Ishikawa (cell line): ENCODE data around the gene CCSER2.

Experiments
- CEBPB ChIP-seq: IDR thresholded peaks from 2 replicates; pipeline ENCODE4 v1.6.1; 2012
- CREB1 ChIP-seq: IDR thresholded peaks from 2 replicates; pipeline ENCODE4 v1.6.1; 2012; ENCODE audit warnings: low read depth
- EGR1 ChIP-seq: IDR thresholded peaks from 2 replicates; pipeline ENCODE4 v1.6.1; 2012
- EP300 ChIP-seq: IDR thresholded peaks from 2 replicates; pipeline ENCODE4 v1.6.1; 2012; ENCODE audit warnings: borderline replicate concordance
- FOXM1 ChIP-seq: IDR thresholded peaks from 2 replicates; pipeline ENCODE4 v1.6.1; 2012; ENCODE audit warnings: low read depth, borderline replicate concordance
- MAX ChIP-seq: IDR thresholded peaks from 2 replicates; pipeline ENCODE4 v1.6.1; 2012
- NFIC ChIP-seq: IDR thresholded peaks from 2 replicates; pipeline ENCODE4 v1.6.1; 2012
- RAD21 ChIP-seq: IDR thresholded peaks from 2 replicates; pipeline ENCODE4 v1.6.1; 2012; ENCODE audit warnings: low read depth
- TAF1 ChIP-seq: IDR thresholded peaks from 2 replicates; pipeline ENCODE4 v1.6.1; 2012; ENCODE audit warnings: low read depth, mild to moderate bottlenecking
- TCF12 ChIP-seq: IDR thresholded peaks from 2 replicates; pipeline ENCODE4 v1.6.1; 2012; ENCODE audit warnings: low read depth
- TEAD4 ChIP-seq: IDR thresholded peaks from 2 replicates; pipeline ENCODE4 v1.6.1; 2012
- YY1 ChIP-seq: IDR thresholded peaks from 2 replicates; pipeline ENCODE4 v1.6.1; 2012; ENCODE audit warnings: low read depth
- ZBTB7A ChIP-seq: IDR thresholded peaks from 2 replicates; pipeline ENCODE4 v1.6.1; 2012; ENCODE audit warnings: low read depth
- TF ChIP-seq, protein P1 (sequence below): IDR thresholded peaks from 2 replicates; pipeline ENCODE4 v1.6.1; 2012
- TF ChIP-seq, protein P2 (sequence below): IDR thresholded peaks from 2 replicates; pipeline ENCODE4 v1.6.1; 2012; ENCODE audit warnings: low read depth, mild to moderate bottlenecking

The CCSER2 gene

DNA sequence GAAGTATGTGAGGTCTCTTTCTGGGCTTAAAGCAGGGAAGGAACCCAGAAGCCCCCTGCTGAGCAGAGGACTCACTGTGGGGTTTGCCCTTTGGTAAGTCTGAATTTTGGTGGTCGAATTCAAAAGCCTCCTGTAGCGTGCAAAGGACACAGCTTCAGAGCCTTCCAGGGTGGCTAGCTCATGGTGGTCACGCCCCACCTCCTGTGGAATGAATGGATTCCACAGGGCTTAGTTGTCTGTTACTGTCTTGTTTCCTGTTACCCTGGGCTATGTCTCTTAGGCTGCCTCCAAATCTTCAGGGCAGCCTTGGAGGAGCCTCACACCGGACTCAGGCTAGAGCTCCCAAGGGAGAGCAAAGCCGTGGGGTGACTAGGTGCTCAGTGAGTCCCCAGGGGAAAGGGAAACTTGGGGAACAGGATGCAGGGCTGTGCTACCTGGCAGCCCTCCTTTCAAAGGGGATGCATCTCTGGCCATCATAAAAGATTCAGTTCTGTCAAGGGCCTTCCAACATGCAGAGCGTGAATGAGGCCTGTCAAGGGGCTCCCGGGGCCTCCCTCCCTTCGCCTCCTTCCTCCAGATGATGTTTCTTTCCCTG is 211.7 kb downstream of the CCSER2 start:
- 0 out of 2 replicates have a peak, but pooled peaks have one; percentile 3 for TF ChIP-seq TCF12
- no peak for TF ChIP-seq TAF1
- TF ChIP-seq EGR1, result no peak

- peak; percentile 81 for TF ChIP-seq RAD21
- 0 out of 2 replicates have a peak, but pooled peaks have one; percentile 15 for TF ChIP-seq YY1
- no peak for TF ChIP-seq CREB1
- 0 out of 2 replicates have a peak, but pooled peaks have one; percentile 41 for TF ChIP-seq TCF12
Measured at GRCh38 chr10:84540617-84541288, 212.4 kb downstream of the CCSER2 start.

DNA sequence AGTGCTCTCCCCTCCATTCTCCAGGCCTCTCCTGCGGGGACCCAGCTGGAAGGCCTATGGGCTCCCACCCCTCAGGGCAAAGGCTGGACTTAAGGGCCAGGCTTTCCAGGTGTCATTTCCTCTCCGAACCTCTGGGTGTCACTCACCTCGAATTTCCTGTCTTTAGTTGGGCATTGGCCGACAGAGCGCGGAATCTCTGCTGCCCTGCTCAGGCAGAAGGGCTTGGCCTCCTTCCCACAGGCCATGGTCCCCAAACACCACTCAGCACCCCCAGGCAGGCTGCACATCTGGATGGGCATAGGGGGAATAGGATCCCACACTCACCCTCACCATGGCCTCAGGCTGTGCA is 212.9 kb downstream of the CCSER2 start:
- TF ChIP-seq, protein P1, sequence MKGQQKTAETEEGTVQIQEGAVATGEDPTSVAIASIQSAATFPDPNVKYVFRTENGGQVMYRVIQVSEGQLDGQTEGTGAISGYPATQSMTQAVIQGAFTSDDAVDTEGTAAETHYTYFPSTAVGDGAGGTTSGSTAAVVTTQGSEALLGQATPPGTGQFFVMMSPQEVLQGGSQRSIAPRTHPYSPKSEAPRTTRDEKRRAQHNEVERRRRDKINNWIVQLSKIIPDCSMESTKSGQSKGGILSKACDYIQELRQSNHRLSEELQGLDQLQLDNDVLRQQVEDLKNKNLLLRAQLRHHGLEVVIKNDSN, result no peak
- no peak for TF ChIP-seq TEAD4
- TF ChIP-seq, protein P2, sequence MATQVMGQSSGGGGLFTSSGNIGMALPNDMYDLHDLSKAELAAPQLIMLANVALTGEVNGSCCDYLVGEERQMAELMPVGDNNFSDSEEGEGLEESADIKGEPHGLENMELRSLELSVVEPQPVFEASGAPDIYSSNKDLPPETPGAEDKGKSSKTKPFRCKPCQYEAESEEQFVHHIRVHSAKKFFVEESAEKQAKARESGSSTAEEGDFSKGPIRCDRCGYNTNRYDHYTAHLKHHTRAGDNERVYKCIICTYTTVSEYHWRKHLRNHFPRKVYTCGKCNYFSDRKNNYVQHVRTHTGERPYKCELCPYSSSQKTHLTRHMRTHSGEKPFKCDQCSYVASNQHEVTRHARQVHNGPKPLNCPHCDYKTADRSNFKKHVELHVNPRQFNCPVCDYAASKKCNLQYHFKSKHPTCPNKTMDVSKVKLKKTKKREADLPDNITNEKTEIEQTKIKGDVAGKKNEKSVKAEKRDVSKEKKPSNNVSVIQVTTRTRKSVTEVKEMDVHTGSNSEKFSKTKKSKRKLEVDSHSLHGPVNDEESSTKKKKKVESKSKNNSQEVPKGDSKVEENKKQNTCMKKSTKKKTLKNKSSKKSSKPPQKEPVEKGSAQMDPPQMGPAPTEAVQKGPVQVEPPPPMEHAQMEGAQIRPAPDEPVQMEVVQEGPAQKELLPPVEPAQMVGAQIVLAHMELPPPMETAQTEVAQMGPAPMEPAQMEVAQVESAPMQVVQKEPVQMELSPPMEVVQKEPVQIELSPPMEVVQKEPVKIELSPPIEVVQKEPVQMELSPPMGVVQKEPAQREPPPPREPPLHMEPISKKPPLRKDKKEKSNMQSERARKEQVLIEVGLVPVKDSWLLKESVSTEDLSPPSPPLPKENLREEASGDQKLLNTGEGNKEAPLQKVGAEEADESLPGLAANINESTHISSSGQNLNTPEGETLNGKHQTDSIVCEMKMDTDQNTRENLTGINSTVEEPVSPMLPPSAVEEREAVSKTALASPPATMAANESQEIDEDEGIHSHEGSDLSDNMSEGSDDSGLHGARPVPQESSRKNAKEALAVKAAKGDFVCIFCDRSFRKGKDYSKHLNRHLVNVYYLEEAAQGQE, result no peak
- TF ChIP-seq ZBTB7A, result no peak
- no peak for TF ChIP-seq TAF1
- no peak for TF ChIP-seq CEBPB
- no peak for TF ChIP-seq RAD21
- TF ChIP-seq CREB1, result no peak
- no peak for TF ChIP-seq NFIC
- no peak for TF ChIP-seq EGR1
- no peak for TF ChIP-seq MAX

DNA sequence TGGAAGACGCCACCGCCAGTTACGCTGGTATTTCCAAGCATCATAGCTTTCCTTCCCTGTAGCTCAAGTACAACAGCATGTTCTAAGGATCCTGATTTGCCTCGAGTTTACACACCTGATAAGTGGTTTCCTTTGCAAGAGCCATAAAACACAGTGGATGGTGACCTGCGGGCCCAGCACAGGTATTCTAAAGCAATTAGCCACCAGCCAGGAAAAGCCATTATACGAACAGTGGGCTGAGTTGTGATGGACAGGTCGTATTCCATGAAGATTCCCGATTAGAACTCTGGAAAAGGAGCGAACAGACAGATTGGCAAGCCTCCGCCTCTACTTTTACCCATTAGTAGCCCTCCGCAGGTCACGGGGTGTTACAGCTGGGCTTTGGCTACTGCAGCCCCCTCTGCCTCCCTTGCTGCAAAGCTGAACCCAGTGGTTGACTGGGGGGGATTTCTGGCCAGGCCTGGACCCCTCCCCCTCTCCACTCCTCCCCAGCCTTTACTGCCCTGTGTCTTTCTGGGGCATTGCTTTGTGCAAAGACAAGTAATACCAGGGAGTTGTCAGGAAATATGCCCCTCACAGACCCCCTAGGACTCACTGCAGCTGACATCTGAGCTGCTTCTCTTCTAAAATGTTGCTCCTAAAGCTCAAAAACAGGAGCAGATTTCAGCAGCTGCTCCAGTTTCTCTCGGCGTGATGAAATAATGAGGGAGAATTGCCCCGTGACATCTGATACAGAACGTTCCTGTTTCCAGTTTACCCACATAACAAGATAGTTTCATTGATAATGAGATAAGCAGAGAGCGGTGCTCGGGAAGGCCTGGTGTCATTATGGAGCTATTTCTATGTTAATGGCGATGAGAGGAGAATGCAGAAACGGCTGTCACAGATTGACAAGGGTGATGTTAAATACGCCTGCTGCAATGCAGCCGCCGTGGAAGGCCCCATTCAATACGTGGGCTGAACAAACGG is 214.4 kb downstream of the CCSER2 start:
- TF ChIP-seq CREB1, result no peak
- TF ChIP-seq, protein P1, result no peak

GRCh38 chr10:84543948-84544347 is 215.6 kb downstream of the CCSER2 start:
- TF ChIP-seq, protein P2, result no peak
- TF ChIP-seq, protein P1, result peak; percentile 41; the same call in 1 of the 2 replicates

GRCh38 chr10:84545651-84546050 is 217.3 kb downstream of the CCSER2 start:
- TF ChIP-seq TAF1 (no peak), RAD21 (no peak), ZBTB7A (no peak), MAX (no peak), CEBPB (no peak), EP300 (no peak), EGR1 (no peak), YY1 (no peak), NFIC (no peak), CREB1 (no peak), TEAD4 (no peak), TCF12 (no peak), FOXM1 (no peak)
- TF ChIP-seq, protein P2, result no peak
- TF ChIP-seq, protein P1, result no peak
